GM18519 (cell line): ENCODE data around the gene TEDDM1.
A peak's percentile ranks its signal among the peaks of the same experiment; 100 is the strongest.

ENCODE experiments used
- ATAC-seq: cut with Tn5 transposase; IDR thresholded peaks from one replicate; pipeline ENCODE4 v1.9.1; 2021; ENCODE audit warnings: mild to moderate bottlenecking, moderate library complexity; ENCODE audit not compliant: unreplicated experiment, low FRiP score

TEDDM1 gene

DNA sequence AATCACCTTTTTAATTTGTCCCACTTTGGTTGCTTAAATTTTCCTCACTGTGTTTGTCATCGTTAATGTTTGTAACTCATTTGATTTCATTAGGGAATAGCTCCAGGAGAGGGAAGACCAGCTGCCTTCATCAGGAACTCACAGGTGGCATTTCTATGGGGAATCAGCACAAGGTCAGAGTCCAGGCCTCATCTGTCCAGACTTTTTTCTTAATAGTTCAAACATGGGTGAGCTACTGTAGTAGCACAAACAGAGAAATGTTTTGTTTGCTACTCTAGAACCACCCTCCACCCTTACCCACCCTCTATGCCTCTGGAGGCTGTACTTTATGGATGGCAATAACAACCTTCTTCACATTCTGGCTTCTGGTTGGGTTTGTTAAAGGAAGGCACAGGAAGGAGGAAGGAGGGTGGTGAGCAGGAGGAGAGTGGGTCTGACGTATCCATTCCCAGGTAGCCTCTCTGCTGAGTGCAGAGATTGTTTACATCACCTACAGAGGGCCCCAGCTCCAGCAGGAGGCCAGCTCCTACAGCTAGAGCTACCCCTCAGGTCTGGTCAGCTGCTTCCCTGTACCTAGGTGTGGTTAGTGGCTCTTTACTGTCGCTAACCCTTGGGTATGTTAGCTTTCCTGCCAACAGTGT, 8.1 kb upstream of the TEDDM1 start:
- no peak for ATAC-seq

DNA sequence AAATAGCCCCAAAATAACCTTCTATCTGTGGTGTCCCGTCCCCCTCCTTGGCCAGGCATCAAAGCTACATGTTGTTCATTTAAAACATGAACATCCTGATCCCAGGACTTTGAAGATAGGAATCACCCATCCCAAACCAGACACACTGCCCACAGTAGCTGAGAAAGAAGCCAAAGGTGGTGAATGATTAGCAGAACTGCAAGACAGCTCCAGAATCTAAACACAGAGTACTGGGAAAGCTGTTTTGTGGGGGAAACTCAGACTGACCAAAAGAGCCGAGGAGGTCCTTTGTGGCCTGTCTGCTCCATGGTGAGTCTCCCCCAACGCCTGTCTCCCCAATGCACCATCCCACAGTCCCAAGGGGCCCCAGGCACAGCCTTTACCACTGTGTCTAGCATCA, 7.3 kb upstream of the TEDDM1 start:
- no peak for ATAC-seq

DNA sequence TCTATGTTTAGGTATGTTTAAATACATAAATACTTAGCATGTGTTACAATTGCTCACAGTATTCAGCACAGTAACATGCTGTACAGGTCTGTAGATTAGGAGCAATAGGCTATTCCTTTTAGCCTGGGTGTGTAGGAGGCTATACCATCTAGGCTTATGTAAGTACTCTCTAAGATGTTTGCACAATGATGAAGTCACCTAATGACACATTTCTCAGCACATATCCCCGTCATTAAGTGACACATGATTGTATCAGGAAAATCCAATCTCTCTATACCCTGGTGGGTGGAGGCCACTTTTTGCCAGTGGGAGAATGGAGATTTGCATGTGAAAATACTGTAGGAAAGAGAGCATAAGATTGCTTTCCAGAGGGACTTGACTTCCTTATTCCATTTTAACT, 5.5 kb upstream of the TEDDM1 start:
- no peak for ATAC-seq

DNA sequence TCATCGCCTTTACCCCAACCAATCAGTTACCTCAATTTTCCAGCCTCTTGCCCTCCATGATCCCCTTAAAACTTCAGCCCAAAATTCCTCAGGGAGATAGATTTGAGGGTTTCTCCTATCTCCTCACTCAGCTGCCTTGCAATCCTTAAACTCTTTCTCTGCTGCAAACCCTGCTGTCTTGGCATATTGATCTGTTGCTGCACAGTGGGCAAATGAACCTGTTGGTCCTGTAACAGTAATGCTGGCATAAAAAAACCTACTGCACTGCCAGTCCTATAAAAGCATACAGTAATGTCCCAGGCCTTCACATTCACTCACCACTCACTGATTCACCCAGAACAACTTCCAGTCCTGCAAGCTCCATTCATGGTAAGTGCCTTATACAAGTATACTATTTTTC, 5.1 kb upstream of the TEDDM1 start:
- ATAC-seq = no peak

DNA sequence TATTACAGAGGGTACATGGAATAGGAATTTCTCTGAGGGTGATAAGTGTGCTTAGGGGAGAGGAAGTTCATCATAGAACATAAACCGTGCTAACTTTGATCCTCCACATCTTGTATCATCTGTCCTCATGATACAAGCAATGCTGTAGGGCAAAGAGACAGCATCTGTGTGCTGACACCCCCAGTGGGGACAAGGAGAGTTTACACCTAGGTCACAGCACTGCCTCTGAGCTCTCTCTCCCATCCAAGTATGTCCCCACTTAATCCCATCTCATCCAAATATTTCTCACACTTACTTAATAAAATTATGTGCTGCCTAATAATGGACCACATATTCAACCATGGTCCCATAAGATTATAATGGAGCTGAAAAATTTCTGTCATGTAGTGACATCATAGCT, 4.3 kb upstream of the TEDDM1 start:
- ATAC-seq = no peak

DNA sequence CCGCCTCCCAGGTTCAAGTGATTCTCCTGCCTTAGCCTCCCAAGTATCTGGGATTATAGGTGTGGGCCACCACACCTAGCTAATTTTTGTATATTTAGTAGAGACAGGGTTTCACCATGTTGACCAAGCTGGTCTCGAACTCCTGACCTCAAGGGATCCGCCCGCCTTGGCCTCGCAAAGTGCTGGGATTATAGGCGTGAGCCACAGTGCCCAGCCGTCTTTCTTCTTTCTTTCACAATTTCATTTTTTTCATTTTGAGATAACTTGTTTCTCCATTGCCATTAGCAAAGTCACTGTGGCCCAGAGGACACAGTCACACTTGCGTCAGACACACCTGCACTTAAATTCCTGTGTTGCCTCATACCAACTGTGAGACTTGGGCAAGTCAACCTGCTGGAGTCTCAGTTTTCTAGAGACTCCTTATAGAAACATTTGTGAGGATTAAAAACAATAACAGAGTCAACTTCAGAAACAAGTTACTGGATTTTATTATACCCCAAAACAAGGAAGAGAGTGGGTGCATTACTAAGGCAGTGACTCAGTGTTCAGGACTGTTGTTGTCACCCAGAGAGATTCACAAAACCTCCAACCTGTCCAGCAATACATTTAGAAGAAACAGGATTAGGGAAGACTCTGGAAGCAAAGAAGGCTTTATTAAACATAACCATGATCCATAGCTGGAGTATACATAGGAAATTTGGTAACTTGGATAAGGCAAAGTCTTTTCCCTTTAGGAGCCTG, 2.6 kb downstream of the TEDDM1 start:
- no peak for ATAC-seq

DNA sequence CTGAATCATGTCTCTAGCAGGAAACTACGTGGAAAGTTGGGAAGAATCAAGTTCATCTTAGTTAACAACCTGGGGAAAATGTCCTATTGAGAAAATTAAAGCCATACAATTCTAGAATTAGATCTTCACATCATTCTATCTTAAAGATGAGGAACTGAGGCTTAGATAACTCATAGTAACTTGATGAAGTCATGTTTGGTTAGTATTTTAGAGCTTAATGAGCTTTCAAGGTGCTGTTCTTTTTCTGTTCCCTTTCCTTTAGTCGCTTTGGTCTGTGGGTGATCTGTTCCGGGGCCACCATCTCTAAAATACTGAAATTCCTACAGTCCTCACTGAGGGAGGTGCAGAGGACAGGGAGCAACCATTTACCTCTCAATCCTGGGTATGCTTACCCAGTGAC, 4.6 kb downstream of the TEDDM1 start:
- ATAC-seq = no peak

DNA sequence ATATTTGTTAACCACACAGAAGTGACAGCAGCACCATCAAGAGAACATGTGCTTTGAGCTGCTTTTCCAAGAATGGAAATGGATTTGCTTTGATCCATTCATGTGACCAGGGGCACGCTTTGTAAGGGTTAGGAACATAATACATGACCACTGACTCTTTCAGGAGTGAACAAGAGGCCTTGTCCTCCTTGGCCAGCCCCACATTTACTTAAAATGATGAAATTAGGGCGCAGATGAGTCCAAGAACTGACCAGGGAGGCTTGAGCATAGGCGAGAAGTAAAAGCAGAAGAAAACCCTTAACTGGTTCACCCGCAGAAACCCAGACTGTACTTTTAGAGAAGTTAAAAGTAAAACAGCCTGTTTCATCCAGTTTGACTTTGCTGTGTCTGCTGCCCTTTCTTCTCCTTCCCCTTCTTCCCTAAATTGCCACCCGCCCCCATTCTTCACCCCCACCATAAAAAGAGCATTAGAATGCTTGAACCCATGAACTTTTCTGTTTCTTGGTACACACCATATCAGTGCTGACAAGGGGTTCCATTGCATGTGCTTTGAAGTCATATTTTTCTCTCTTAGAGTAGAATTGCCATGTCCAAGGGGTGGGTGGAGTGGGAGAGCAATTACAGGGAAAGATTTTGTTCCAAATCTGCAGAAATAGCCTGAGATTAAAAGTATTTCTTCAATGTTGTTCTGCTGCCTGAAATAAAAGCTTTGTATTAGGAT, 6.3 kb downstream of the TEDDM1 start:
- ATAC-seq = no peak

DNA sequence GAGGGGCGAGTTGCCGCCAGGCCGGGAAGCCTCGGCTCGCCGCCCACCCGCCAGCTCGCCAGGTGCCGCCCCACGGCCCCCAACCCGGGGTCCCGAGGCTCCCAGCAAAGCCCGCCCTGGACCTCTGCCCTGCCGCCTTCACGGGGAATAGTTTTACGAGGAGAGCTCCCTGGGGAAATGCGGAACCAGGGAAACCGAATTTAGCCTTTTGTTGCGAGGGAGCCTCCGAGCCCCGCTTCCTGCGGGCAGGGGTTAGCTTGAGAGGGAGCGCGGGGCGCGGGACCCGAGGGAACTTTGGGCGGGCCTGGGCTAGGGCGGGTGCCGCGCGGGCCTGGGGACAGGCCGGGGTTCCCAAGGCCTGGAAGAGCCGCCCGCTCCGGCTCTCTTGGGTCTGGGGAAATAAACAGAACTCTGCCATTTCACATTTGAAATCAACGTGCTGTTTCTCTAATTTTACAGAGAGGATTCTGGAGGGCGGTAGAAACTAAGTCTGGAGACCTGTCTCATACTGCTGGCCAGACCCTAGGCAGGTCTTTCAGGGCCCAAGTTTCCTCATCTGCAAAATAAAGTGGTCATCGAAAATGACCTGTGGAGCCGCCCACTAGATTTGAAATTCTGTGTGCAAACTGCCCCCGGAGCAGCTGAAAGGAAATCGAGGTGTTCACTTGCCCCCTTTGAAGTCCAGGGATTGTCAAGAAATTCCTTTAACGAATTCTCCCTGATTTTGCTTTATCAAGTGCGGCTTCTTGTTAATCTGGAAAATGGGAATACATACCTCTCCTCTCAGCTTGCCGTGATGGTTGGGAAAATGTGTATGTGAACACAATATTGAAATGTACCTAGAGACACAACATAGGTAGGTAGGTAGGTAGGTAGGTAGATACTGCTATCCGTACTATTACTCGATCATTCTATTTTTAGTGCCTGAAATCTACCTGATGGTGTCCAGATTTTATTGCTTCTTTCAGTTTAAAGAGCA, 8.1 kb downstream of the TEDDM1 start:
- no peak for ATAC-seq

DNA sequence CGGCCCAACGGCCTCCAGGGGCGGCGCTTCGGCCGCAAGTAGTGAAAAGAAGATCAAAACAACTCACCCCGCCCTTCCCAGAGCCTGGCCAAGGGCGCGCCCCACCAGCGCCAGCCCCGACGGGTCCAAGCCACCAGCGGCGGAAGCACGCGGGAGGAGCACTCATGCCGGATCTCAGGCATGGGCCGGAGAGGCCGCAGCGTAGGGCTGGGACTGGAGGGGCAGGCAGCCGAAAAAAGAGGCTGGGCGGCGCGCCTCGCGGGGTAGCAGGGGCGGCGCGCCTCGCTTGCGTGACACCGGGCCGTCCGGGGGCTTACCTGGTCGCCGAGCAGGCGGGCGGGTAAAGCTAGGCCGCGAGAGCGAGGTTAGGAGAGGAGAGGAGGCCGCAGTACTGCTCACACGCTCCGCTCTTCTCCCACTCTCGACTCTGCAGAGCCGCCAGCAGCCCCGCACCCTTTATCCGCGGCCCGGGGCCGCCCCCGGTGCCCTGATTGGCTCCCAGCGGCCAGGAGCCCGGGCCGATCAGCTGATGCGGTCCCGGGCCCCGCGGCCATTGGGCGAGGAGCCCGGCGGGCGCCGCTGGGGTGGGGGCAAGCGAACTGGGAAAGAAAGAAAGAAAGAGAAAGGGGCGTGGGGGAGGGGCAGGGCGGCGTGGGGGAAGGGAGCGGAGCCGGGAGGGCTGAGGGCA, 9.0 kb downstream of the TEDDM1 start, which contains the start of gene GLUL:
GLUL (minus strand) TSS at position 429 of the 688 bp plus-strand sequence. CDS start 3,053 bp downstream, outside the sequence.
- ATAC-seq = peak; percentile 69

DNA sequence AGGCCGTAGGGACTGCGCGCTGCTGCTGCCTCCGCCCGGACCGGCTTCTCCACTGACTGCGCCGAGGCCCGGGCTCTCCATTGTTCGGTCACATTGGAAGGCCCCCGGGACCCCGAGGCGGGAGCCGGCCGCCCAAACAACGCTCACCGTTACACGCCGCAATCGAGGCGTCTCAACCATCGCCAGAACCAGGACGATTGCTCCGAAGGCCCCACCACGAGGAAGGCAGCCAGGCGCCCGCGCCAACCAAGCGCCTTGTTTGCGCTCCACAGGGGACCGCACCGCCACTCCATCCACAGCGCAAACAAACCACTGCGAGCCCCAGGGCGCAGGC, 9.5 kb downstream of the TEDDM1 start:
- no peak for ATAC-seq

DNA sequence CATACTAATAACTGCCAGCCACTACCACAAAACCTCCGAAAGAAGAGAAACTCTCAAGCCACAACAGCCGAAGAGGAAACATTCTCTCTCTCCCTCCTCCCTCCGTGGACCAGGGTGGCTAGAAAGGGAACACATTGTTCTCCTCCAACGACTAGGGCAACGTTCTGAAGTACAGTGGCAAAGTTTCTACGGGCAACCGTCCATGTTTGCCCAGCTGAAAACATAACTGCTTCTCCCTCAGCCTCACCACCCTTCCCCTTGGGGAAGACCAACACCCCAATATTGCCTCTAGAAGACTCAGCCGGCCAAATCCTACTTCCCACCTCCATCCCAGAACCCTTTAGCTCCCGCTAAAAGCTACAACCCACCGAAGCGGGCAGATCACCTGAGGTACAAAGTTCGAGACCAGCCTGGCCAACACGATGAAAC, 10.8 kb downstream of the TEDDM1 start:
- no peak for ATAC-seq

DNA sequence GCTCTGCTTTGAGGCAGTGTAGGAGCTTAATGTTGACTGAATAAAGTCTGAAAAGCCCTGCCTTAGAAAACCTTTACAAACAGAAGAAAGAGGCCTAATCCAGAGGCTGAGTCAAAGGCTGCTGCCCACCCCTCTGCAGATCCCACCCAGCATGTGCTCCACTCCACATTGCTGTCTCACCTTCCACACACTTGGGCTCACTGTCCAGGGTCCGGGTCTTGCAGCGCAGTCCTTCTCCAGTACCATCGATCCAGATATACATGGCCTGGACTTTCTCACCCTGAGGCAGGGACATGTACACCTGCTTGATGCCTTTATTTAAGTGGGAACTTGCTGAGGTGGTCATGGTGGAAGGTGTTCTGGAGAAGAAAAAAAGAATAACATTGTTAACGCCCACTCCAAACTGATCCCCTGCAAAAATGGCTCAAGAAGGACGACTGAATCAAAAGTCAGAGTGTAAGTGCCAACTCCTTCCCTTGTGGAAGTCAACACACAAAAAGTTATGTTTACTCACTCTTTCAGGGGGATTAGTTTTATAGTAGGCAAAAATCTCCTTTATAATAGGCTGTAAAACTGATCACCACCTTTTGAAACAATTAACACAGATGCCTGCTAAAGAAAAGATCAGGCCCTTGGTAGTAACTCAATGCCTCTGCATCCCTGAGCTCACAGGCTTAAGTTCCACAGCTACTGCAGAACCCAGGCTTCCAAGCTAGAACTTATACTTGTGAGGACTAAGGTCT, 11.9 kb downstream of the TEDDM1 start:
- ATAC-seq = no peak

DNA sequence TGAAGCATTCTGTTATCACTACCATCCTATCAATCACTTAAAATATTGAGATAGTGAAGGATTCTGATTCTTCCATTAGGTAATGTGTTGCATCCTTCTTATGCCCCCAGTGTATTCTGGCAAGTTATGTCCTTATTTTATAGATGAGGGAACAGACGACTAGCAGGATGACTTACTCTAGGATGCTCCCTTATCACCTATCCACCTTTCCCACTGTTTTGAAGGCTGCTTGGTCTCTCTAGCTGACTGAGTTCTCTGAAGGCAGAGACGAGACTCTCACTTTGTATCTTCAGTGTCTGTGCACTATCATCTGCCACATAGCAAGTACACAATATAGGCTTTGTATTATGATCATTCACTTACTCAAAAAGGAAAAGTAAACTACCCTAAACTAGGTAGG, 12.9 kb downstream of the TEDDM1 start:
- ATAC-seq = no peak

DNA sequence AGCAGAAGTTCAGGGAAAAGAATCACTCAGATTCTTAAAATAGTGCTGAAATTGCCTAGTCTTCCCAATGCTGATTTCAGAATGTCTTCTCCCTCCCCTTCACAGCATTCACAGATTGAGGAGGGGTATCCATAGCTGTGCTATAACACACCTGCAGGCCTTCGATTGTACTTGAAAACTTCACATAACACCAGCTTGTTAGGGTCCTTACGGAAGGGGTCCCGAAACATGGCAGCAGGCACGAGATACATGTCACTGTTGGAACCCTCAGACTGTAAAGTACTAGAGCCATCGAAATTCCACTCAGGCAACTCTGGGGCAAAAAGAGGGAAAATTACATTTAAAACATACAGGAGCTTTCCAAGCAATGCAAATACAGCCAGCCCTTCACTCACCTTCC, 13.5 kb downstream of the TEDDM1 start:
- ATAC-seq = no peak

DNA sequence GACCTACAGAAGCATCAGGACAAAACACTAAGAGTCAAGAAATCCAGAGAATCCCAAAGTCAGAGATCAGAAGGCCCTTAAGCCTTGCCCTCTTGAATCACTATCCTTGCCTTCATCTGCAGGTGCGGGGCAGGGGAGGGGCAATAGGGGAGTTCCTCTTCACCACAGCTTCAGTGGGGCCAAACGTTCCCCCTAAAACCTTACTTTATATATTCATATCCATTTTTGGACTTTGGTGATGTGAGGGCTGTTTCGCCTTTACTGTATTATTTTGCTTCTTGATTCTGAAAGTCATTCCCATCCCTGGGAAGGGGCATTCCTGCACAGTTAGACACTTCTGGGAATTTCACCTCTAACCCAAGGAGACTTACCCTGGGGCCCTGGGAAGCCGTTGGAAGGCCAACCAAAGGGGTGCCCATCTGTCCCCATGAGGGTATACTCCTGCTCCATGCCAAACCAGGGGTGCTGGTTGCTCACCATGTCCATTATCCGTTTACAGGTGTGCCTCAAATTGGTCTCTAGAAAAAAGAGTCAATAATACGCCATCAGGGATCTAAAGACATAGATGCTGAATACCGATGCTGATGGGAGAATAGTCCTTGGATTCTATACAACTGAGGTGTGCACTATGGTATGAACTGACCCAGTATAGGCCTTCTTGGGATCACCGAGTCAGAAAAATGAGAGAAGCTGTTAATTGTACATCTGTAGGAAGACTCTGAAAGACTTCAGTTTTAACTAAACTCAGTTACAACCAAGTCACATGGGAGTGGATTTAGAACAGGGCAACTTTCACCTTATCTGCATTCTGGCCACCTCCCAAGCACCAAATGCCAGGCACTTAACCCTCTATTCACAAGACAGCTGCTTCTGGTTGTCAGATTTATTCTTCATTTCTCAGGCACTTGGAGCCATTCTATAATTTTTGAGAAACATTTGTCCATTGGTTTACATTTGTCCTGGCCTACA, 14.3 kb downstream of the TEDDM1 start:
- no peak for ATAC-seq

DNA sequence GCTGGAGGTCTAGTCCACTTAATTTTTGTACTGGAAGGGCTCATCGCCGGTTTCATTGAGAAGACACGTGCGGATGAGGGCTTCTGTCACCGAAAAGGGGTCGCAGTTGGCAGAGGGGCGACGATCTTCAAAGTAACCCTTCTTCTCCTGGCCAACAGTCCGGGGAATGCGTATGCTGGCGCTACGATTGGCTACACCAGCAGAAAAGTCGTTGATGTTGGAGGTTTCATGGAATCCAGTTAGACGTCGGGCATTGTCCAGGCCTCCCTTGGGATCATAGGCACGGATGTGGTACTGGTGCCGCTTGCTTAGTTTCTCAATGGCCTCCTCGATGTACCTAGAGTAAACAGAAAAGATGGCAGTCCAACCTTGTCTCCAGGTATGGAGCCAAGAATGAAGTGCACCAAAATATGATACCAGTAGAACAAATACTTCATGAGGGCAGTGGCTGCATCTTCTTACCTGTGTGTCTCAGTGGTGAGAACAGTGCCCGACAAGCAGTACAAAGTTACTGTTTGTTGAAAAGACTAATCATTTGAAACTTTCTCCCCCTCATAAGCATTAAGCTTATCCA, 16.0 kb downstream of the TEDDM1 start:
- no peak for ATAC-seq

DNA sequence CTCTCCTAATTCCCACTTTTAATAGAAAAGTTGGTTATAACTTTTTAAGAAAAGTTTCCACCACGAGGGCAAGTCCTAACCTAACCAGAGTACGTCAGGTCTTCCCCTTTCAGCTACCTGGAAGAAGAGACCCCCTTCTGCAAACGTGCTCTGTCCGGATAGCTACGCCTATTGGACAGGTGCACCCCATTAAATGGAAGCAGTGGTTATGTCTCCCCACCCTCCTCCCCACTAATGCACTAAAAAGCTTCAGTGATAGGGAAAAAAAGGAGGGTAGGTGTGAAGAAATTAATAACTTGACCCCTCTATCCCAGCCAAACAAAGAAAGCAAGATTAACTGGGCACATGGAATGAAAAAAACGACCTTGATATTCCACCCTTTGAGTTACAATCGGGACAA, 16.5 kb downstream of the TEDDM1 start:
- ATAC-seq = no peak
